Lung (tissue), 12 donors: Measurements from ENCODE around the gene AGPAT1. TPM values are rescaled to one million over a fixed set of nuclear protein-coding genes. Genes with fewer than 3 reads are reported as not detected.
A peak's percentile ranks its signal among the peaks of the same experiment; 100 is the strongest.

Experiments
- ATAC-seq: fragments of 200-7000 bp; cut with Tn5 transposase; one replicate; pipeline ENCODE4 v1.9.1; 2020; ENCODE audit warnings: moderate number of reproducible peaks; ENCODE audit not compliant: insufficient read depth, low FRiP score
- DNase-seq, 3 donors: peaks; one replicate each; pipeline ENCODE4 v3.0.0-alpha.2; 2013 to 2017
- H3K27ac ChIP-seq, 2 donors: one replicate each; pipeline ENCODE4 v1.5.1; 2013; ENCODE audit warnings: mild to moderate bottlenecking in 2 of 2, moderate library complexity in 2 of 2, control low read depth in 1 of 2, inconsistent platforms in 1 of 2, low read depth in 1 of 2, low read length in 1 of 2
- H3K27me3 ChIP-seq, 3 donors: one replicate each; pipeline ENCODE4 v1.5.1; 2013; ENCODE audit warnings: low read length in 2 of 3; ENCODE audit not compliant: control insufficient read depth in 3 of 3, insufficient read depth in 3 of 3
- H3K36me3 ChIP-seq, 4 donors: one replicate each; pipeline ENCODE4 v1.5.1; 2013; ENCODE audit warnings: low read length in 4 of 4, mild to moderate bottlenecking in 1 of 4, moderate library complexity in 1 of 4; ENCODE audit not compliant: control insufficient read depth in 4 of 4, insufficient read depth in 4 of 4
- H3K4me1 ChIP-seq, 5 donors: one replicate each; pipeline ENCODE4 v1.5.1; 2013; ENCODE audit warnings: low read length in 5 of 5, mild to moderate bottlenecking in 2 of 5, moderate library complexity in 1 of 5; ENCODE audit not compliant: control insufficient read depth in 5 of 5, insufficient read depth in 5 of 5
- H3K4me3 ChIP-seq: one replicate; pipeline ENCODE4 v1.5.1; 2013; ENCODE audit warnings: mild to moderate bottlenecking, control low read depth, moderate library complexity
- H3K9ac ChIP-seq, 2 donors: one replicate each; pipeline ENCODE4 v1.5.1; 2013; ENCODE audit warnings: low read length in 2 of 2, control low read depth in 1 of 2; ENCODE audit not compliant: insufficient read depth in 1 of 2
- H3K9me3 ChIP-seq, 4 donors: one replicate each; pipeline ENCODE4 v1.5.1; 2013; ENCODE audit warnings: low read length in 3 of 4, mild to moderate bottlenecking in 1 of 4, moderate library complexity in 1 of 4; ENCODE audit not compliant: control insufficient read depth in 4 of 4, insufficient read depth in 3 of 4
- WGBS, 2 donors: extraction: QIAGEN DNeasy Blood & Tissue Kit; methylation state at CpG; one replicate each; pipeline ENCODE4 v1.1.7; 2013; 5-methylcytosine and 5-hydroxymethylcytosine counted together
- polyA plus RNA-seq, 2 donors: library from polyadenylated mRNA; stranded (reverse); fragments of 200-250 nt; gene quantifications; one replicate each; pipeline ENCODE4 v1.2.1, GENCODE V29; 2013
- total RNA-seq, 2 donors: library from RNA; depleted of rRNA in 1 of 2; stranded (reverse); fragments of >200 nt in 1 of 2; gene quantifications; one replicate each; pipeline ENCODE4 v1.2.1, GENCODE V29; 2014 to 2021
- TF ChIP-seq, protein P1 (sequence below): IDR thresholded peaks from 2 replicates; pipeline ENCODE4 v1.5.1; 2012; ENCODE audit warnings: mild to moderate bottlenecking; ENCODE audit errors: control extremely low read depth, extremely low read depth
- donor health status: control.
- donor health status: control.
- donor health status: Bipolar disorder and iron deficiency.
- donor health status: healthy.
- donor health status: DM: yes; HTN: yes; CAD: no.

Gene AGPAT1
- total and polyA plus RNA-seq, 4 donors, result 24.7 to 52.6 (median 40.5) TPM

DNA sequence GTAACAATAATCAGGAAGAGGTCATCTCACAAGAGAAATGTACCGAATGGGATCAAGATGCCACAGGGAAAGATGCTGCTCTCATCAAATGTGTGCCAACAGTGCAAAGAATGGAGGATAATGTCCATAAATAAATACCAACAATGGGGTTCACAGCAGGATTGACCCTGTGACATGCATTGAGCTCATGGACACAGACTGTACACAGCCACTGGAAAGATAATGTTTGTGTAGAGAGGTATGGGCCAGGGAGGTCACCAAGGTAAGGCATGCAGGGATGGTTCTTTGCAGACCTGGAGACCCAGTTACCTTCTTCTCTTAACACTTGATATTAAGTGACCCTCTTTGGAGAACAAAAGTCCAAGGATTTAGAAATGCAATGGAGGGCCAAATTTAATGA is 1.5 kb downstream of the AGPAT1 start:
- TF ChIP-seq, protein P1, sequence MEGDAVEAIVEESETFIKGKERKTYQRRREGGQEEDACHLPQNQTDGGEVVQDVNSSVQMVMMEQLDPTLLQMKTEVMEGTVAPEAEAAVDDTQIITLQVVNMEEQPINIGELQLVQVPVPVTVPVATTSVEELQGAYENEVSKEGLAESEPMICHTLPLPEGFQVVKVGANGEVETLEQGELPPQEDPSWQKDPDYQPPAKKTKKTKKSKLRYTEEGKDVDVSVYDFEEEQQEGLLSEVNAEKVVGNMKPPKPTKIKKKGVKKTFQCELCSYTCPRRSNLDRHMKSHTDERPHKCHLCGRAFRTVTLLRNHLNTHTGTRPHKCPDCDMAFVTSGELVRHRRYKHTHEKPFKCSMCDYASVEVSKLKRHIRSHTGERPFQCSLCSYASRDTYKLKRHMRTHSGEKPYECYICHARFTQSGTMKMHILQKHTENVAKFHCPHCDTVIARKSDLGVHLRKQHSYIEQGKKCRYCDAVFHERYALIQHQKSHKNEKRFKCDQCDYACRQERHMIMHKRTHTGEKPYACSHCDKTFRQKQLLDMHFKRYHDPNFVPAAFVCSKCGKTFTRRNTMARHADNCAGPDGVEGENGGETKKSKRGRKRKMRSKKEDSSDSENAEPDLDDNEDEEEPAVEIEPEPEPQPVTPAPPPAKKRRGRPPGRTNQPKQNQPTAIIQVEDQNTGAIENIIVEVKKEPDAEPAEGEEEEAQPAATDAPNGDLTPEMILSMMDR, result no peak
- H3K36me3 ChIP-seq, result peaks cover 0 to 19% (median 14%) of the 10 kb centered on the region in 4 donors
- peaks cover 2 to 45% (median 24%) of the 10 kb centered on the region in 5 donors for H3K4me1 ChIP-seq
- WGBS, 2 donors, result 89 to 97% methylated on average over 1 of the region's 1 CpG
- H3K27me3 ChIP-seq, result no peaks in the 10 kb centered on the region
- H3K9me3 ChIP-seq, result no peaks in the 10 kb centered on the region
- no peak overlapping the region for H3K27ac ChIP-seq
- DNase-seq (no peak), ATAC-seq (no peak)
- H3K9ac ChIP-seq, result no peak overlapping the region
- no peak overlapping the region for H3K4me3 ChIP-seq

DNA sequence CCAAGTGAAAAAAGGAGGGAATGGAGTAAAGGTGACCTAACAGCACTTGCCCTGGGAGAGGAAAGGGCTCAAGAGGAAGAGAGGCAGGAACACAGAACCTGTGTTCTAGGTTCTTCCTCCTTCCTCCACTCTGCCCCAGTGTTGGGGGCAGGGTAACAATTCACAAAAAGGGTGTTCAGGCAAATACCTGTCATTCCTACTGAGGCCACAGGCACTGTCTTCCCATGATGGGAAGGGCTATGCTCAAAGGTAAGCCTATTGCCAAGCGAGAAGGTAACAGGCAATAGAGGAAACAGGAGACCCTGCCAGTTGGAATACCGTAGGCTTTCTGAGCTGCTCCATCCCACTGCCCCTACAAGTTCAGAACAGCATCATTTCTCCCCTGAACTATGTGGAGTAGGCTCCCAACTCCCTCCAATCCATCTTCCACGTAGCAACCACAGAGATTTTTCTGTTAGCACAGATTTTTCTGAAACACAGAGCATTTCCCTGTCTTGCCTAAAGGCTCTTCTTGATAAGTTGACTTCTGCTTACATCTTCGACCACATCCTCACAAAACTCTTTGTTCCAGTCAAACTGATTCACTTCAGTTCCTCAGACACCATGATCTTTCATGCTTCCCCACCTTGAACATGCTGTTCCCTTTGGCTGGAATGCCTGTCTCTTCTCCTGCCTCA is 2.7 kb downstream of the AGPAT1 start:
- ATAC-seq, result no peak
- no peak overlapping the region for H3K4me3 ChIP-seq
- H3K9ac ChIP-seq, result peak overlapping the region in 1 of 2 donors; percentile 31
- peaks cover 0 to 37% (median 18%) of the 10 kb centered on the region in 5 donors for H3K4me1 ChIP-seq
- DNase-seq, result no peak
- no peaks in the 10 kb centered on the region for H3K9me3 ChIP-seq
- no peak overlapping the region for H3K27ac ChIP-seq
- H3K27me3 ChIP-seq, result no peaks in the 10 kb centered on the region
- TF ChIP-seq, protein P1, result no peak
- H3K36me3 ChIP-seq, result peaks cover 0 to 18% (median 17%) of the 10 kb centered on the region in 4 donors
- WGBS, 2 donors, result 62 to 76% methylated on average over 4 of the region's 4 CpGs

DNA sequence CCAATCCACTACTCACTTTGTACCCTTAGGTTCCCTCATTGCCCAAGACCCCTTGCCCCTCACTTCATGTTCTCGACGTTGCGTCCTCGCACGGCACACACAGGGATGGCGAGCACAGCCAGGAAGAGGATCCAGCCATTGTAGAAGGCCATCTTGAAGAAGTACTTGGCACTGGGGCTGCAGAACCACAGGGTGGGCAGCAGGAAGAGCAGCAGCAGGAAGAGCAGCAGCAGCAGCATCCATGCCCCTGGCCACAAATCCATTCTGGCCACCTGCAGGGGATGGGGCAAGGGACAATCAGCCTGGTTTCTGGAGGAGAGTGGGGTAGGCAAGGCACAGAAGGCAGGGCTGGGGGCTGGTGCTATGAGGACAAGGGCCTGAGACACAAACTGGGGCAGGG is 4.7 kb downstream of the AGPAT1 start:
- 96% methylated on average over 6 of the region's 6 CpGs for WGBS, 2 donors
- H3K9me3 ChIP-seq, result no peaks in the 10 kb centered on the region
- no peak overlapping the region for H3K27ac ChIP-seq
- TF ChIP-seq, protein P1, result no peak
- ATAC-seq, result no peak
- peaks cover 3 to 32% (median 19%) of the 10 kb centered on the region in 4 donors for H3K36me3 ChIP-seq
- no peak overlapping the region for H3K4me3 ChIP-seq
- no peaks in the 10 kb centered on the region for H3K27me3 ChIP-seq
- H3K4me1 ChIP-seq, result peaks cover 0 to 24% (median 8%) of the 10 kb centered on the region in 5 donors
- H3K9ac ChIP-seq, result no peak overlapping the region
- DNase-seq, result no peak

DNA sequence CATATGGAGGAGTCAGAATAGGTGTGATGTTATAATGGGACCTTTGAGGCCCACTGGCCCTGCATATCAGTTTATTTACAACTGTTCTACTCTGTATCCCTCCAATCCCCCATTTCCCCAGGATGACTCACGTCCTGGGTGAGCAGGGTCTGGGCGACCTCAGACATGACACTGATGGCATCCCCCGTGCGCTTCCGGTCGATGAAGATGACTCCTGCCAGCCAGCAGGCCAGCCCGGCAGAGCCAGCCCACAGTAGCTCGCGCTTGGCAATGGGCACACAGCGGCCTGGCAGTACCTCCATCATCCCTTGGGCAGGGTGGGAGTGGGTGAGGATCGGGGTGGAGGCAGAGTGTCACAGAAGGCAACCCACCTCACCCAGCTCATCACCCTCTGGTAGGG is 5.6 kb downstream of the AGPAT1 start:
- H3K27ac ChIP-seq, result no peak overlapping the region
- no peaks in the 10 kb centered on the region for H3K9me3 ChIP-seq
- TF ChIP-seq, protein P1, result no peak
- no peak overlapping the region for H3K9ac ChIP-seq
- H3K4me1 ChIP-seq, result peaks cover 0 to 20% (median 8%) of the 10 kb centered on the region in 5 donors
- 95 to 96% methylated on average over 11 of the region's 11 CpGs for WGBS, 2 donors
- peaks cover 3 to 32% (median 21%) of the 10 kb centered on the region in 4 donors for H3K36me3 ChIP-seq
- DNase-seq, result no peak
- no peaks in the 10 kb centered on the region for H3K27me3 ChIP-seq
- ATAC-seq, result no peak
- no peak overlapping the region for H3K4me3 ChIP-seq
